ENCODE measurements around the gene KPRP. TPM values are rescaled to one million over a fixed set of nuclear protein-coding genes. Genes with fewer than 3 reads are reported as not detected.

Gene KPRP
- total and polyA plus RNA-seq, 2 of the 13 experiments (the other 11 are each of a cell fraction or from before 2014, with no cell fraction given), result not detected

DNA sequence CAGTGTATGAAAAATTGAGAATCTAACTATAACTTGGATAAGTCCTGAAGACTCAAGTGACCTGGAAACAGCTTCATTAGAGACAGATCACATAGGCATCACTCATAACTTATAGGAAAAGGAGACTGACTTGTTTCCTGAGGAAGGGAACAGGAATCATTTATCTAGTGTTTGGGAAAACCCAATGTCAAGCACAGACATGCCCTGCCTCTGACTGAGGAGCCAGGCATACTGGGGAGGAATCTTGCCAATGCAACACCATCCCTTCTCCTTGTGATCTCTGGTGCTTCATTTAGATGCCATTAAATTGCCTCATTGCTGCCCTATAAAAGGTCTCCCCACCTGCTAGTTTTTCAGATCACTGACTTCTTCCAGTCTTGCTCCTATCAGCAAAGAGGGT is 39.6 kb upstream of the KPRP start:
- no TSS peak for BruUV-seq (replicated peaks)
- no peak overlapping the region for H3K4me3 ChIP-seq (replicated peaks in 1 of 3; ENCODE audit: insufficient read depth in 1 of 3, low read depth in 2 of 3, low read length in 3 of 3)
- no peak for DNase-seq (ENCODE audit: low spot score)
- H4K20me1 ChIP-seq (ENCODE audit: insufficient read depth, low read length), result no peaks in the 10 kb centered on the region
- no peaks in the 10 kb centered on the region for H3K36me3 ChIP-seq (replicated peaks in 1 of 2; ENCODE audit: control insufficient read depth in 1 of 2, insufficient read depth in 2 of 2, low read length in 2 of 2)
- no peak overlapping the region for H3K4me2 ChIP-seq (ENCODE audit: low read depth, low read length)
- ChIA-PET POLR2A (no interaction called here), CTCF (ENCODE audit: low intra/inter-chr PET ratio, low total read pairs) (no interaction called here)
- H3K27ac ChIP-seq (ENCODE audit: extremely low read length, insufficient read depth, low read length), result no peak overlapping the region
- ATAC-seq, result no peak
- TF ChIP-seq GRHL1 (CRISPR knock-in tag; conservative IDR thresholded peaks at IDR 0.05), result no peak
- TF ChIP-seq ZNF563 (CRISPR knock-in tag; IDR thresholded peaks at IDR 0.05), result no peak
- TF ChIP-seq ZNF543 (CRISPR knock-in tag; IDR thresholded peaks at IDR 0.05), result no peak
- TF ChIP-seq FLYWCH1 (CRISPR knock-in tag; IDR thresholded peaks at IDR 0.05), result no peak
- no peaks in the 10 kb centered on the region for H3K4me1 ChIP-seq (ENCODE audit: insufficient read depth, low read length)
- H3K9ac ChIP-seq (ENCODE audit: insufficient read depth, low read depth, low read length), result no peak overlapping the region
- H2AFZ ChIP-seq (ENCODE audit: low read length), result no peak overlapping the region
- in situ Hi-C loops (cut with HindIII; ENCODE audit: extremely low pct_ligation_motif_present, low pct_unique_long_range_greater_than_20kb) (no loop called here), intact Hi-C loops (cut with micrococcal nuclease; ENCODE audit: unreplicated experiment) (no loop called here)
- FAIRE-seq, result no peak
- no peaks in the 10 kb centered on the region for H3K79me2 ChIP-seq (ENCODE audit: insufficient read depth, low read length)
- H3K27me3 ChIP-seq (ENCODE audit: control insufficient read depth in 1 of 2, insufficient read depth in 2 of 2, low read length in 2 of 2), result no peaks in the 10 kb centered on the region
- H3K9me3 ChIP-seq (ENCODE audit: low read length), result peaks cover 6% of the 10 kb centered on the region; the same call in 1 of the 2 replicates

DNA sequence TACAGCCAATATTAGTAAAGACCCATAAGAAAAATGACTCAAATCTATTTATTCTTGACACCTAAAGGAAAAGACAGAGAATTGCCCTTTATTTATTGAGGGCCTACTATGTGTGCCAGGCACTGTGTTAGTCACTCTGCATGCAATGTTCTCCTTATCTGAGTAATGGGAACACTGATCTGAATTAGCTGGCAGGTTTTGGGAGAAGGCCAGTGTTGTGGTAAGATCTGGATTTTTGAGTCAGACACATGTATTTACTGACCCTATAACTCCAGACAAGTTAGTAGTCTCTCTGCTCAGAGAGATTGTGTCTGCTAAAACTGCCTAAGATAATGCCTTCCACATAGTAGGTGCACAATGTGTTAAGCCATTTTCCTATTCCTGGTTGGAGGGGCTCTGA is 32.6 kb upstream of the KPRP start:
- H3K27me3 ChIP-seq (ENCODE audit: control insufficient read depth in 1 of 2, insufficient read depth in 2 of 2, low read length in 2 of 2), result no peaks in the 10 kb centered on the region
- no peaks in the 10 kb centered on the region for H3K36me3 ChIP-seq (replicated peaks in 1 of 2; ENCODE audit: control insufficient read depth in 1 of 2, insufficient read depth in 2 of 2, low read length in 2 of 2)
- no peak overlapping the region for H3K4me2 ChIP-seq (ENCODE audit: low read depth, low read length)
- no peak for ATAC-seq
- BruUV-seq (replicated peaks), result no TSS peak
- in situ Hi-C loops (cut with HindIII; ENCODE audit: extremely low pct_ligation_motif_present, low pct_unique_long_range_greater_than_20kb), result no loop called here
- ChIA-PET POLR2A (no interaction called here), CTCF (ENCODE audit: low intra/inter-chr PET ratio, low total read pairs) (no interaction called here)
- intact Hi-C loops (cut with micrococcal nuclease; ENCODE audit: unreplicated experiment), result no loop called here
- H3K9me3 ChIP-seq (ENCODE audit: low read length), result no peaks in the 10 kb centered on the region
- no peaks in the 10 kb centered on the region for H3K4me1 ChIP-seq (ENCODE audit: insufficient read depth, low read length)
- no peak overlapping the region for H2AFZ ChIP-seq (ENCODE audit: low read length)
- H4K20me1 ChIP-seq (ENCODE audit: insufficient read depth, low read length), result no peaks in the 10 kb centered on the region
- H3K79me2 ChIP-seq (ENCODE audit: insufficient read depth, low read length), result no peaks in the 10 kb centered on the region
- TF ChIP-seq ZNF616 (CRISPR knock-in tag; IDR thresholded peaks at IDR 0.05; ENCODE audit: low read depth) (no peak), ZNF619 (CRISPR knock-in tag; IDR thresholded peaks at IDR 0.05) (no peak), SYNCRIP (IDR thresholded peaks at IDR 0.05; ENCODE audit: insufficient read depth, low read depth, low read length) (no peak), NFE2L1 (CRISPR knock-in tag; IDR thresholded peaks at IDR 0.05; ENCODE audit: borderline replicate concordance) (no peak), DPF2 (CRISPR knock-in tag; IDR thresholded peaks at IDR 0.05; ENCODE audit: borderline replicate concordance, low read depth) (no peak)
- no peak for DNase-seq (ENCODE audit: low spot score)
- H3K27ac ChIP-seq (ENCODE audit: extremely low read length, insufficient read depth, low read length), result no peak overlapping the region
- FAIRE-seq, result no peak
- H3K9ac ChIP-seq (ENCODE audit: insufficient read depth, low read depth, low read length), result no peak overlapping the region
- no peak overlapping the region for H3K4me3 ChIP-seq (replicated peaks in 1 of 3; ENCODE audit: insufficient read depth in 1 of 3, low read depth in 2 of 3, low read length in 3 of 3)
